ENCODE data around the gene ANKMY1. TPM values are rescaled to one million over a fixed set of nuclear protein-coding genes. Genes with fewer than 3 reads are reported as not detected.

The ANKMY1 gene
- total and polyA plus RNA-seq, 2 of the 8 experiments (the other 6 are each of a cell fraction or from before 2014, with no cell fraction given), result 4.5 to 4.8 TPM

DNA sequence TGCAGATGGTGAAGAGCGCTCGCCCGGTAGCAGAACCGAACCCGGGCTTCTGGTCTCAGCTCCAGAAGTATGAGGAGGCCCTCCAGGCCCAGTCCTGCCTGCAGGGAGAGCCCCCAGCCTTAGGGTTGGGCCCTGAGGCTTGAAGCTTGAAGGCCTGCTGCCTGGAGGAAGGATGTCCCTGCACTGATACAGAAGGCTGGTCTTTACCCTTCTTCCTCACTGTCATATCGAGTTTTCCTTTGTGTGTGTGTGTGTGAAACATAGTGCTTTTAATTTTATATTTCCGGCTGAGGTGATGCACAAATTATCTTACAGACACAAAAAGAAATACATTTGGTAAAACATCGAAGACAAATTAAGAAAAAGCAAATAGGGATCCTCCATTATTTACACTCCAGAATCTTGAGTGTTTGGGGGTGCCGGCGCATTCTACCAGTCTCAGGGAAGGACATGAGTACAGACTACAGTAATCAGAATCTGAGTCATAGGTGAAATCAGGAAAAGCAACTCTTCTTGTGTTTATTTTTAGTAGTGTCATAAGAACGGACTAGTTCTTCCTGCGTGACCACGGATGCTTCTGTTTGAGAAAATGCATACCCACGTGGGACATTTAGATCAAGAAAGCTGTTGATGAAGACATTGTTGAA is 3.7 kb upstream of the ANKMY1 start (continued):
- TF ChIP-seq KDM5A (IDR thresholded peaks at IDR 0.05; ENCODE audit: low read length) (no peak), TAF1 (IDR thresholded peaks at IDR 0.05; ENCODE audit: low read depth, low read length) (no peak)
